SH-SY5Y (cell line): ENCODE data around the gene CSDE1.

Experiments used
- GATA2 ChIP-seq: IDR thresholded peaks from 2 replicates; pipeline ENCODE4 v1.6.1; 2011; ENCODE audit warnings: mild to moderate bottlenecking, low read depth, low read length
- GATA3 ChIP-seq: IDR thresholded peaks from 2 replicates; pipeline ENCODE4 v1.6.1; 2011; ENCODE audit warnings: low read depth, mild to moderate bottlenecking, low read length, moderate library complexity

DNA sequence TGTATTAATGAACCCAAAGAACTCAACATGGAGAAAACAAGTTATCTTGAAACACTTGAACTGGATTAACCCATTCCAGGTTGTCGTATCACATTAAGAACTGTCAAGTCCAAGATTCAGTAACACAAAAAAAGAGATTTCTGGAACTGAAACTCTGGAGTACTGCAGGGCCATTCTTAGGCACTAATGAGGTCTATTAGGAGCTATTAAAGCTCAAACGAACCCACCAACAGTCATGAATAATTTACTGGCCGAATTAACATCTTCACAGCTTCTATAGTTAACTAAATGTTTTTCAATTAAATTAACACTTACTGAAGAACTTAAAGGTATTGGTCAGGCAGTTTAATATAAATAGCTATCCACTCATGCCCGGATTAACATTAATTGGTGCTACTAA lies 4.6 kb downstream of the CSDE1 start:
- no peak for TF ChIP-seq GATA2
- no peak for TF ChIP-seq GATA3
